CD4-positive, alpha-beta T cell (primary cell): ENCODE results near the gene LRRC37A. TPM values are rescaled to one million over a fixed set of nuclear protein-coding genes. Genes with fewer than 3 reads are reported as not detected.
"Not testable (repeated sequence)": the region's sequence is repeated elsewhere in the genome, so short reads cannot be mapped to it uniquely, and the experiment has no call there.

Experiments
- ATAC-seq: fragments of 200-7000 bp; cut with Tn5 transposase; one replicate; pipeline ENCODE4 v1.10.0; 2022; ENCODE audit warnings: mild to moderate bottlenecking; ENCODE audit not compliant: poor library complexity
- CTCF ChIA-PET: fragments of 350-600 bp; sonication (Branson Sonifier 250); formaldehyde crosslinking; loops from one replicate; lab custom pipeline; 2021; ENCODE audit warnings: antibody characterized with exemption, inconsistent platforms; lab: Charles Lee
- POLR2A ChIA-PET: fragments of 350-600 bp; sonication (Branson Sonifier 250); formaldehyde crosslinking; loops from one replicate; lab custom pipeline; 2021; ENCODE audit warnings: antibody characterized with exemption, inconsistent platforms; lab: Charles Lee
- DNase-seq, 14 experiments: peaks; one replicate each; pipeline ENCODE4 v3.0.0-alpha.2; 2013 to 2020; ENCODE audit warnings: mixed read lengths in 2 of 14
- H3K27ac ChIP-seq, 2 donors: one replicate each; pipeline versions ENCODE4 v1.5.1 to v1.7.0; 2013; ENCODE audit warnings: low read length in 2 of 2, low read depth in 1 of 2, mild to moderate bottlenecking in 1 of 2
- H3K27me3 ChIP-seq, 2 experiments: 1 replicate in 1 of 2; 2 replicates in 1 of 2; pipeline versions ENCODE4 v1.6.1 to v1.7.0; 2013; ENCODE audit warnings: low read length in 2 of 2, control low read depth in 1 of 2, mild to moderate bottlenecking in 1 of 2, moderate library complexity in 1 of 2; ENCODE audit not compliant: insufficient read depth in 2 of 2, control insufficient read depth in 1 of 2
- H3K36me3 ChIP-seq: one replicate; pipeline ENCODE4 v1.6.1; 2013; ENCODE audit warnings: low read length, control low read depth; ENCODE audit not compliant: insufficient read depth
- H3K4me1 ChIP-seq: one replicate; pipeline ENCODE4 v1.6.1; 2013; ENCODE audit warnings: low read length, control low read depth; ENCODE audit not compliant: insufficient read depth
- H3K4me3 ChIP-seq: one replicate; pipeline ENCODE4 v1.5.1; 2013; ENCODE audit warnings: mild to moderate bottlenecking, low read length, moderate library complexity
- H3K9me3 ChIP-seq, 2 experiments: 1 replicate in 1 of 2; 2 replicates in 1 of 2; pipeline versions ENCODE4 v1.6.1 to v1.7.0; 2013; ENCODE audit warnings: low read length in 2 of 2, mild to moderate bottlenecking in 2 of 2, control low read depth in 1 of 2, moderate library complexity in 1 of 2; ENCODE audit not compliant: control insufficient read depth in 1 of 2, insufficient read depth in 1 of 2
- H3K27ac Mint-ChIP-seq: one replicate; pipeline ENCODE4 v1.8.0; 2020; ENCODE audit warnings: mixed read lengths
- H3K27me3 Mint-ChIP-seq: one replicate; pipeline ENCODE4 v1.8.0; 2021; ENCODE audit warnings: mixed read lengths
- H3K36me3 Mint-ChIP-seq: one replicate; pipeline ENCODE4 v1.8.0; 2021; ENCODE audit warnings: low read depth, mixed read lengths
- H3K4me1 Mint-ChIP-seq: one replicate; pipeline ENCODE4 v1.8.0; 2021; ENCODE audit warnings: low read depth, mixed read lengths
- H3K4me3 Mint-ChIP-seq: one replicate; pipeline ENCODE4 v1.8.0; 2020; ENCODE audit warnings: mild to moderate bottlenecking, mixed read lengths
- H3K9me3 Mint-ChIP-seq: one replicate; pipeline ENCODE4 v1.8.0; 2020; ENCODE audit warnings: mixed read lengths
- intact Hi-C, 2 experiments: fragments of 100-400 bp; cut with DNase I in 1 of 2; cut with micrococcal nuclease in 1 of 2; formaldehyde crosslinking; loops; one replicate each; pipeline versions ENCODE4 v1.15.1 to v1.9.0; 2023 to 2025; cut with DNase I, micrococcal nuclease
- total RNA-seq, 174 experiments: library from RNA in 2 of 174; stranded (reverse) in 2 of 174; gene quantifications; one replicate each; pipeline ENCODE4 v1.2.3 and lab custom pipeline; 2021 to 2026

The LRRC37A gene
- total RNA-seq, 2 experiments from 2014 or later, result 2.9 to 3.6 TPM

DNA sequence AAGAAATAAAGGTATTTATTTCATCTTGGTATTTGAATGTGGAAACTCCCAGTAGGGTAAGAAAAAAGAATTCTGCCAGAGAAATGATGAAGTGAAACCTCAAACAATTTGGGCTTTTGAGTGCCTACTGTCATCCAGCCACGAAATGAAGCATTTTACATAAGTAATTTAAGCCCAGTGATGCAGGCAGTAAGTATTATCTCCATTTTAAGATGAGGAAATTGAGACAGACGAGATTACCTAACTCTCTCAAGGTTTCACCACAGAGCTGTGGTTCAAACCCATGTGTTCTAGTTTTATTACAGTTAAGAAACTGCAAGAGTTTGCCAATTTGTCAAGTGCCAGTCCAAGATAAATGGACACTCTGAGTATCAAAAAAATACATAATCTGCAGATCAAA lies 53.4 kb downstream of the LRRC37A start:
- H3K4me3 ChIP-seq, H3K27ac ChIP-seq, H3K27me3 ChIP-seq, H3K27me3 Mint-ChIP-seq, H3K27ac Mint-ChIP-seq, H3K4me1 ChIP-seq, H3K9me3 Mint-ChIP-seq, H3K36me3 ChIP-seq, H3K4me3 Mint-ChIP-seq, intact Hi-C loops, CTCF ChIA-PET, DNase-seq, POLR2A ChIA-PET, H3K36me3 Mint-ChIP-seq, ATAC-seq, H3K4me1 Mint-ChIP-seq, H3K9me3 ChIP-seq: not testable (repeated sequence)

- not testable (repeated sequence) for H3K27ac ChIP-seq, ATAC-seq
These were observed 54.1 kb downstream of the LRRC37A start for GRCh38 chr17:46349060-46349459.

DNA sequence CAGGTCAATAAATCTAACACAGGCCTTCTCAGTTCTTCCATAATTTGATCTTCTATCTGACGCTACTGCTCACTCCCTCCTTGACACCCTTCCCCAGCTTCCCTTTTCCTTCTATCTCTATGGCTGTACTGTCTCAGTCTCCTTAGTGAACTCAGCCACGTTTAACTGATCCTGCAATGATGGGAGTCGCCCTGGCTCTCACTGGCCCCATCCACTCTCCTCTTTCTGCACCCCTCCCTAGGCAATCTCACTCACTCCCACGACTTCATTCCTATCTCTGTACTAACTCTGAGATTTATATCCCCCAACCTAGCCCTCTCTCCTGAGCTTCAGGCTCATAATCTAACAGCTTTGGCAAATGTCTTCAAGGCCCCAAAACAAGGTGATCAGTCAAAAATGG lies 58.9 kb downstream of the LRRC37A start:
- POLR2A ChIA-PET, intact Hi-C loops, H3K9me3 ChIP-seq, H3K4me3 ChIP-seq, H3K9me3 Mint-ChIP-seq, H3K27me3 ChIP-seq, H3K4me3 Mint-ChIP-seq, H3K4me1 Mint-ChIP-seq, DNase-seq, ATAC-seq, H3K27ac ChIP-seq, H3K36me3 Mint-ChIP-seq, H3K4me1 ChIP-seq, CTCF ChIA-PET, H3K27ac Mint-ChIP-seq, H3K36me3 ChIP-seq, H3K27me3 Mint-ChIP-seq: not testable (repeated sequence)

More at GRCh38 chr17:46349060-46349459, 54.1 kb downstream of the LRRC37A start:
- H3K4me1 Mint-ChIP-seq, H3K9me3 Mint-ChIP-seq, DNase-seq, H3K27me3 ChIP-seq, H3K27me3 Mint-ChIP-seq, H3K27ac Mint-ChIP-seq, H3K4me1 ChIP-seq, POLR2A ChIA-PET, H3K36me3 Mint-ChIP-seq, H3K4me3 Mint-ChIP-seq, intact Hi-C loops, H3K36me3 ChIP-seq, H3K4me3 ChIP-seq, CTCF ChIA-PET, H3K9me3 ChIP-seq: not testable (repeated sequence)

DNA sequence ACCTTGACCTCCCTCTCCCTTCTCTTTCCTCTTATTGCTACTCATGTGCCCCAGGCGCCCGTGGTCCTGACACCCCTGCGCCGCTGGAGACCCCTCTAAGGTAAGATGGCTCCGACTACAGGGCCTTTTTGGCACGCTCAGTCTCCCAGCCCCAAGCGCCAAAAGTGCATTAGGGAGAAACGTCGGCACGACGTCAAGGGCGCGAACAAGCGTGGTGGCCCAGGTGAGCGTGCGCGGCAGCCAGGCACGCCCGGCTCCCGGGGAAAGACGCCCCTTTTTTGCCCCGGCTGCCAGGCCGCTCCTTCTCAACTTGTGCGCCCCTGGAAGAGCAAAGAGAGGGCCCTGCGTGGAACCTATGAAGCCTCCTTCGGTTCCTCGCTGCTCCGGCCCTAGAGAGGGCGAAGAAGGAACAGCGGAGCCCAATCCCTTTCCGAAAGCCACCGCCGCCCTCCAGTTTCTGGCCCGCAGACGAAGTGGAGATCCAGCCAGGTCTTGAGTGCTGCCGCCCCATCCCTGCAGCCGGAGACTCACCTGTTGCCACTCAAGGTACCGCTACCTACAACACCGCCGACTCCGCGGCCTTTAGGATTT lies 66.3 kb downstream of the LRRC37A start:
- H3K4me1 Mint-ChIP-seq, POLR2A ChIA-PET, CTCF ChIA-PET, H3K4me3 Mint-ChIP-seq, H3K27ac ChIP-seq, H3K9me3 ChIP-seq, H3K27me3 ChIP-seq, H3K36me3 Mint-ChIP-seq, H3K27me3 Mint-ChIP-seq, H3K27ac Mint-ChIP-seq, H3K36me3 ChIP-seq, intact Hi-C loops, H3K4me1 ChIP-seq, DNase-seq, H3K9me3 Mint-ChIP-seq: not testable (repeated sequence)
- peak; percentile 63 for ATAC-seq
- peak overlapping the region; percentile 28 for H3K4me3 ChIP-seq

- not testable (repeated sequence) for H3K27ac Mint-ChIP-seq
- H3K4me3 Mint-ChIP-seq, result peak within 1 kb of the TSS; percentile 69
These were observed 66.8 kb downstream of the LRRC37A start, which contains the start of gene ARL17B for GRCh38 chr17:46361755-46362154. ARL17B (minus strand) TSS chr17:46361766; CDS start chr17:46358397, 3,369 bp downstream.

DNA sequence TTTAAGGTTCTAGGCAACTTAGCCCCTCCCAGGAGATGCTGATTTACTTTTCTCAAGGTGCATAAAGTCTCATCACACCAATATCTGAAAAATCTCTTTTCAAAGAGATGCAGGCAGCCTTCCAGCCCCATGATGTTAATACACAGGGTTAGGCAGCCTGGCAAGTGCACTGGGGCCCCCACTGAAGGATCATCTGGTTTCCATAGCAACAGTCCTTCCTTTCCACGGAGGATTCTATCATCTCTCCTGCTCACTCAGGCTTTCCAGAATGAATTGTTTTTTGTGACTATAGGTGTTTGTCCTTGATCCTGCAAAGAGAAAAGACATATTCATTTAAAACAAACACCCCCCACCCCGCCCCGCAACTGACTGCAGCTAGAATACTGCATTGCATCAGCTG lies 72.6 kb downstream of the LRRC37A start:
- H3K27ac ChIP-seq, ATAC-seq, CTCF ChIA-PET: not testable (repeated sequence)

More at GRCh38 chr17:46361755-46362154, 66.8 kb downstream of the LRRC37A start, which contains the start of gene ARL17B:
- CTCF ChIA-PET, POLR2A ChIA-PET, H3K4me1 ChIP-seq, H3K36me3 ChIP-seq, H3K4me1 Mint-ChIP-seq, H3K27me3 Mint-ChIP-seq, H3K27me3 ChIP-seq, H3K27ac ChIP-seq, intact Hi-C loops, H3K9me3 Mint-ChIP-seq, H3K9me3 ChIP-seq, H3K36me3 Mint-ChIP-seq: not testable (repeated sequence)
- DNase-seq (peak in 11 of 14 experiments; percentile 52 to 99 (median 68)), ATAC-seq (peak; percentile 88)
- peak within 1 kb of the TSS; percentile 28 for H3K4me3 ChIP-seq

More for the DNA sequence above, 72.6 kb downstream of the LRRC37A start:
- H3K27me3 ChIP-seq, H3K9me3 ChIP-seq, H3K4me1 ChIP-seq, H3K36me3 ChIP-seq, H3K9me3 Mint-ChIP-seq, H3K4me3 ChIP-seq, intact Hi-C loops, H3K36me3 Mint-ChIP-seq, H3K4me1 Mint-ChIP-seq, DNase-seq, H3K27me3 Mint-ChIP-seq, H3K4me3 Mint-ChIP-seq, POLR2A ChIA-PET, H3K27ac Mint-ChIP-seq: not testable (repeated sequence)
